Activated CD4-positive, alpha-beta T cell treated with anti-CD3 and anti-CD28 coated beads for 4 hours (primary cell): ENCODE measurements around the gene TRIM44.
"Not testable (repeated sequence)": the region's sequence is repeated elsewhere in the genome, so short reads cannot be mapped to it uniquely, and the experiment has no call there.

Source experiments
- DNase-seq, 2 donors: peaks; one replicate each; pipeline ENCODE4 v3.0.0-alpha.2; 2020

Gene TRIM44

GRCh38 chr11:35675901-35676610, 13.5 kb downstream of the TRIM44 start:
- no peak for DNase-seq

GRCh38 chr11:35676611-35676965, 14.0 kb downstream of the TRIM44 start:
- no peak for DNase-seq

- DNase-seq, result no peak
These were observed 15.3 kb downstream of the TRIM44 start for GRCh38 chr11:35677904-35678303.

GRCh38 chr11:35678471-35678870, 15.9 kb downstream of the TRIM44 start:
- no peak for DNase-seq

- DNase-seq, result no peak
These were observed 16.4 kb downstream of the TRIM44 start for GRCh38 chr11:35678975-35679374.

GRCh38 chr11:35680506-35680905, 17.9 kb downstream of the TRIM44 start:
- no peak for DNase-seq

- DNase-seq, result no peak
These were observed 18.7 kb downstream of the TRIM44 start for GRCh38 chr11:35681163-35681767.

- no peak for DNase-seq
These were observed 19.9 kb downstream of the TRIM44 start for GRCh38 chr11:35682230-35683173.

- DNase-seq, result no peak
These were observed 21.3 kb downstream of the TRIM44 start for GRCh38 chr11:35683728-35684339.

- no peak for DNase-seq
These were observed 25.4 kb downstream of the TRIM44 start for GRCh38 chr11:35688023-35688422.

GRCh38 chr11:35689081-35689996, 26.8 kb downstream of the TRIM44 start:
- no peak for DNase-seq

GRCh38 chr11:35702126-35702525, 39.6 kb downstream of the TRIM44 start:
- DNase-seq, result no peak

- DNase-seq, result no peak
These were observed 46.8 kb downstream of the TRIM44 start for GRCh38 chr11:35709376-35709775.

GRCh38 chr11:35711173-35711910, 48.8 kb downstream of the TRIM44 start:
- no peak for DNase-seq

- DNase-seq, result no peak
These were observed 49.3 kb downstream of the TRIM44 start for GRCh38 chr11:35711924-35712323.

- DNase-seq, result no peak
These were observed 50.0 kb downstream of the TRIM44 start for GRCh38 chr11:35712533-35712932.

- DNase-seq, result no peak
These were observed 52.5 kb downstream of the TRIM44 start for GRCh38 chr11:35714882-35715627.

- DNase-seq, result not testable (repeated sequence)
These were observed 53.1 kb downstream of the TRIM44 start for GRCh38 chr11:35715677-35716076.

GRCh38 chr11:35717043-35717442, 54.5 kb downstream of the TRIM44 start:
- no peak for DNase-seq

GRCh38 chr11:35717520-35717919, 54.9 kb downstream of the TRIM44 start:
- DNase-seq, result no peak
